ENCODE measurements around the gene HSP90AB1.

Gene HSP90AB1

GRCh38 chr6:44235891-44236516 lies 10.9 kb upstream of the HSP90AB1 start:
- no peak for DNase-seq (ENCODE audit: low read depth in 2 of 2)

GRCh38 chr6:44237021-44237812 lies 9.7 kb upstream of the HSP90AB1 start:
- DNase-seq (ENCODE audit: low read depth in 2 of 2) = peak in 1 of 2 donors; percentile 46

- DNase-seq (ENCODE audit: low read depth in 2 of 2) = peak; percentile 66 to 68
Measured at GRCh38 chr6:44237813-44238433, 9.0 kb upstream of the HSP90AB1 start.

- no peak for DNase-seq (ENCODE audit: low read depth in 2 of 2)
Measured at GRCh38 chr6:44238687-44239350, 8.1 kb upstream of the HSP90AB1 start.

GRCh38 chr6:44243345-44243744 lies 3.6 kb upstream of the HSP90AB1 start:
- DNase-seq (ENCODE audit: low read depth in 2 of 2) = no peak

- DNase-seq (ENCODE audit: low read depth in 2 of 2) = no peak
Measured at GRCh38 chr6:44245391-44245911, 1.4 kb upstream of the HSP90AB1 start.

GRCh38 chr6:44245912-44246662 lies 814 bp upstream of the HSP90AB1 start:
- DNase-seq (ENCODE audit: low read depth in 2 of 2) = peak; percentile 68 to 75

GRCh38 chr6:44247338-44248302 lies 719 bp downstream of the HSP90AB1 start:
- peak; percentile 80 to 84 for DNase-seq (ENCODE audit: low read depth in 2 of 2)

- no peak for DNase-seq (ENCODE audit: low read depth in 2 of 2)
Measured at GRCh38 chr6:44248579-44248978, 1.7 kb downstream of the HSP90AB1 start.

- no peak for DNase-seq (ENCODE audit: low read depth in 2 of 2)
Measured at GRCh38 chr6:44249082-44249748, 2.3 kb downstream of the HSP90AB1 start.

GRCh38 chr6:44250067-44250717 lies 3.3 kb downstream of the HSP90AB1 start:
- no peak for DNase-seq (ENCODE audit: low read depth in 2 of 2)

GRCh38 chr6:44250718-44251123 lies 3.8 kb downstream of the HSP90AB1 start:
- no peak for DNase-seq (ENCODE audit: low read depth in 2 of 2)

- DNase-seq (ENCODE audit: low read depth in 2 of 2) = no peak
Measured at GRCh38 chr6:44251576-44252524, 4.9 kb downstream of the HSP90AB1 start.

- no peak for DNase-seq (ENCODE audit: low read depth in 2 of 2)
Measured at GRCh38 chr6:44253307-44254101, 6.6 kb downstream of the HSP90AB1 start.

- no peak for DNase-seq (ENCODE audit: low read depth in 2 of 2)
Measured at GRCh38 chr6:44254191-44255104, 7.5 kb downstream of the HSP90AB1 start.

Measured in stimulated activated CD8-positive, alpha-beta memory T cell treated with anti-CD3 and anti-CD28 coated beads, Interleukin-7, amount 100 ng/mL, for 1 hour (primary cell).